Activated B cell treated with CpG ODN at 0.5 μM for 24 hours (primary cell): ENCODE measurements around the gene ABAT. TPM values are rescaled to one million over a fixed set of nuclear protein-coding genes. Genes with fewer than 3 reads are reported as not detected.

Experiments
- ATAC-seq: fragments of 200-7000 bp; cut with Tn5 transposase; one replicate; pipeline ENCODE4 v1.10.0; 2021; ENCODE audit warnings: low read depth, mild to moderate bottlenecking, moderate library complexity
- CTCF ChIA-PET: fragments of 350-600 bp; sonication (Branson Sonifier 250); formaldehyde crosslinking; loops from one replicate; lab custom pipeline; 2021; ENCODE audit warnings: antibody characterized with exemption; lab: Charles Lee
- POLR2A ChIA-PET: fragments of 350-600 bp; sonication (Branson Sonifier 250); formaldehyde crosslinking; loops from one replicate; lab custom pipeline; 2021; ENCODE audit warnings: antibody characterized with exemption; lab: Charles Lee
- DNase-seq: peaks from one replicate; pipeline ENCODE4 v3.0.0; 2022
- H3K27ac Mint-ChIP-seq: one replicate; pipeline ENCODE4 v1.8.0; 2020; ENCODE audit warnings: mixed read lengths
- H3K27me3 Mint-ChIP-seq: one replicate; pipeline ENCODE4 v1.8.0; 2021; ENCODE audit warnings: mixed read lengths
- H3K36me3 Mint-ChIP-seq: one replicate; pipeline ENCODE4 v1.8.0; 2021; ENCODE audit warnings: low read depth, mixed read lengths
- H3K4me1 Mint-ChIP-seq: one replicate; pipeline ENCODE4 v1.8.0; 2021; ENCODE audit warnings: mixed read lengths
- H3K4me3 Mint-ChIP-seq: one replicate; pipeline ENCODE4 v1.8.0; 2020; ENCODE audit warnings: mild to moderate bottlenecking, mixed read lengths
- H3K9me3 Mint-ChIP-seq: one replicate; pipeline ENCODE4 v1.8.0; 2020; ENCODE audit warnings: mixed read lengths
- CTCF ChIP-seq: fragments of 200-600 bp; IDR thresholded peaks from one replicate; pipeline ENCODE4 v1.8.0; 2022; ENCODE audit warnings: antibody characterized with exemption, mild to moderate bottlenecking
- intact Hi-C: fragments of 100-400 bp; cut with micrococcal nuclease; formaldehyde crosslinking; loops from one replicate; pipeline ENCODE4 v1.15.1; 2024
- total RNA-seq: library from RNA; stranded (reverse); gene quantifications from 2 replicates; pipeline ENCODE4 v1.2.3, GENCODE V29; 2022

The ABAT gene
- total RNA-seq, 1 donor from 2014 or later = 13.2 TPM

GRCh38 chr16:8655184-8655717 is 19.2 kb upstream of the ABAT start:
- H3K4me3 Mint-ChIP-seq = no peak overlapping the region
- DNase-seq = no peak

GRCh38 chr16:8656376-8656775 is 18.0 kb upstream of the ABAT start:
- no peak for ATAC-seq

More at GRCh38 chr16:8655184-8655717, 19.2 kb upstream of the ABAT start:
- TF ChIP-seq CTCF = no peak
- Mint-ChIP-seq H3K9me3 (no peaks in the 10 kb centered on the region), H3K27me3 (no peaks in the 10 kb centered on the region), H3K4me1 (peaks cover 5% of the 10 kb centered on the region), H3K27ac (no peak overlapping the region), H3K36me3 (peaks cover 2% of the 10 kb centered on the region)
- ATAC-seq = no peak
- CTCF ChIA-PET = no interaction called here
- intact Hi-C loops = loop anchor here (5.0 kb wide), 1 partner anchor 88 kb away; no protein-coding TSS in a partner anchor
- POLR2A ChIA-PET = no interaction called here

GRCh38 chr16:8660841-8661301 is 13.5 kb upstream of the ABAT start:
- ChIA-PET CTCF (interaction anchor here (0.7 to 1.9 kb wide), 3 partner anchors 131 to 221 kb away, joined by 3 to 8 read pairs (median 3); partner anchors contain the start of gene LITAFD), POLR2A (interaction anchor here (0.6 kb wide), 1 partner anchor 136 kb away, joined by 3 read pairs; no protein-coding TSS in a partner anchor)
- Mint-ChIP-seq H3K27me3 (no peaks in the 10 kb centered on the region), H3K4me1 (no peaks in the 10 kb centered on the region), H3K4me3 (no peak overlapping the region), H3K27ac (no peak overlapping the region), H3K9me3 (no peaks in the 10 kb centered on the region), H3K36me3 (no peaks in the 10 kb centered on the region)
- no peak for DNase-seq
- ATAC-seq = peak; percentile 45
- TF ChIP-seq CTCF = no peak
- intact Hi-C loops = loop anchor here (1.0 kb wide), 3 partner anchors 131 to 474 kb away; no protein-coding TSS in a partner anchor

More at GRCh38 chr16:8656376-8656775, 18.0 kb upstream of the ABAT start:
- ChIA-PET POLR2A (no interaction called here), CTCF (no interaction called here)
- Mint-ChIP-seq H3K9me3 (no peaks in the 10 kb centered on the region), H3K36me3 (peaks cover 2% of the 10 kb centered on the region), H3K27me3 (no peaks in the 10 kb centered on the region), H3K4me1 (peaks cover 5% of the 10 kb centered on the region), H3K4me3 (no peak overlapping the region), H3K27ac (no peak overlapping the region)
- no peak for TF ChIP-seq CTCF
- intact Hi-C loops = loop anchor here (5.0 kb wide), 1 partner anchor 89 kb away; no protein-coding TSS in a partner anchor
- DNase-seq = no peak

- DNase-seq (no peak), ATAC-seq (no peak)
- Mint-ChIP-seq H3K4me1 (no peaks in the 10 kb centered on the region), H3K4me3 (no peak overlapping the region), H3K27ac (no peak overlapping the region), H3K36me3 (no peaks in the 10 kb centered on the region), H3K27me3 (no peaks in the 10 kb centered on the region), H3K9me3 (no peaks in the 10 kb centered on the region)
- TF ChIP-seq CTCF = no peak
- intact Hi-C loops = loop anchor here (1.0 kb wide), 3 partner anchors 131 to 474 kb away; no protein-coding TSS in a partner anchor
- CTCF ChIA-PET = interaction anchor here (1.7 to 1.9 kb wide), 2 partner anchors 218 to 220 kb away, joined by 8 to 9 read pairs; partner anchors contain the start of gene LITAFD
- POLR2A ChIA-PET = no interaction called here
Observed at GRCh38 chr16:8661703-8662102, 12.7 kb upstream of the ABAT start.
